Ammon's horn (tissue), 1 donor: ENCODE measurements around the gene ZFAND3.

Experiments
- DNase-seq: peaks from one replicate; pipeline ENCODE4 v3.0.0-alpha.2; 2016; ENCODE audit warnings: low spot score

ZFAND3 gene

GRCh38 chr6:38004908-38005307, 185.4 kb downstream of the ZFAND3 start:
- DNase-seq = no peak

- DNase-seq = no peak
These were observed 192.4 kb downstream of the ZFAND3 start for GRCh38 chr6:38011937-38012336.

- DNase-seq = peak; percentile 66
These were observed 193.0 kb downstream of the ZFAND3 start for GRCh38 chr6:38012573-38012972.

GRCh38 chr6:38015341-38015740, 195.8 kb downstream of the ZFAND3 start:
- DNase-seq = no peak

DNA sequence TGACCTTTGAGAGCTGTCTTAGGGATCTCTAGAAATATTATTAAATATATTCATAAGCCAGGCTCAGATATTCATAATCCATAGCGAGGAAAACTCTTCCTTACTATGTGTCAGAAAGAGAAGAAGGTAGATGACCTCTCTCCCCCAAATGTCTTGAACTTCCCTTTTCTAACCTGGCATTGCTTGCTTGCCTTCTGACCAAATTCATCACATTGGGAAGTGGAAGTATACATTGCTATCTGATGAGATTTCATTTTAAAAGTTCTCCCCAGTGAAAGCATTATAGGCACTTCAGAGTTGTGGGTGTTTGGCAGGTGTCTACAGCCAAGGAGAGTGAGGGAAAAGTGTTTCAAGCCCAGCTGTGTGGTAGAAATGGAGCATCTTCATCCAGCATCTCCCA, 197.3 kb downstream of the ZFAND3 start:
- no peak for DNase-seq

GRCh38 chr6:38018755-38019165, 199.2 kb downstream of the ZFAND3 start:
- no peak for DNase-seq

- no peak for DNase-seq
These were observed 201.1 kb downstream of the ZFAND3 start for GRCh38 chr6:38020593-38020992.

DNA sequence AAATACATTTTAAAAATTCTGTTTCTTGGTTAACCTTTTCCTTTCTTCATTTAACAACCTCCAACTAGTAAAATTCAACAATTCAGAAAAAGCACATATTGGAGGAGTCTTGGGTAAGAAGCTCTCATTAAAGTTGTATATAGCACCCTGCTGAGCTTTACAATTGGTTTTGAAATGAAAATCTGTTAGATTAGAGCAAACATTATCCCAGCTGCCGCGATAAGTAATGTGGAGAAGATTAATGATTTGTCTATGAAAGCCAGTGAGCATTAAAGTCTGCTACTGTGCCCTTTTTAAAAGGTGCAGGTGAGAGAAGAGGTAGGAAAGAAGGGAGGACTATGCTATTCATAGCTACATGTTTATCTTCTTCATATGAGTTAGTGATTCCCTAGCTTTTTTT, 201.5 kb downstream of the ZFAND3 start:
- DNase-seq = no peak

- DNase-seq = no peak
These were observed 202.0 kb downstream of the ZFAND3 start for GRCh38 chr6:38021571-38021970.

DNA sequence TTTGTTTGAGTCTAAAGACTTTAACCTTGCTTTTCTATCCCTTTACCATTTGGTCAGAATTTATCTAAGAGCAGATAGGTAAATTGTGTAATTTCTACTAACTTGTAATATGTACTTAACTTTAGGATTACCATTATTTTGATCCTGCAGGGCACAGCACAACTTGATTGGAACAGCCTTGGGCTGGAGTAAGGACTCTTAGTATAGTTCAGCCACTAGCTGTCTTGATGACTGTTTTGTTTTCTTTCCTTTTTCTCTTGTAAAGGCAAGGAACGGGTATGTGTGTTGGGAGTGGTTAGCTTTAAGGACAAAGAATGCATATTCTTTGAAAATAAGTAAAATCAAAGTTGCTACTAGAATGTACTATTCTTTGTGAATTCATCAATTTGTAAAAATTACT, 203.2 kb downstream of the ZFAND3 start:
- no peak for DNase-seq

DNA sequence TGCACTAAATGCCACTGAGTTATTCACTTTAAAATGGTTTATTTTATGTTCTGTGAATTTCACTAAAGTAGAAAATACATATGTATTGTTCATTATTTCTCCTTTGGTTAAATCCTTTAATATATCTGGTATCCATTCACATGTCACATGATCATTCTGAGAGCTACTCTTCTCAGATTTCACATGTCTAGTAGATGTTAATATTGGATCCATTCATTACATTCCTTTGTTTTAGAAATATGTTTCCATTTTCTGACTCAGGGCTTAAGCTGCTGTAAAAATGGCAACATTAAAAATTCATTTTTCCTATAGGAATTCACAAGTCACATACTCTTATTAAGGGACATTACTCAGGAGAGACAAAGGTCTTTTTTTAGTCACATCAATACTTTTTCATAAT, 205.4 kb downstream of the ZFAND3 start:
- no peak for DNase-seq

DNA sequence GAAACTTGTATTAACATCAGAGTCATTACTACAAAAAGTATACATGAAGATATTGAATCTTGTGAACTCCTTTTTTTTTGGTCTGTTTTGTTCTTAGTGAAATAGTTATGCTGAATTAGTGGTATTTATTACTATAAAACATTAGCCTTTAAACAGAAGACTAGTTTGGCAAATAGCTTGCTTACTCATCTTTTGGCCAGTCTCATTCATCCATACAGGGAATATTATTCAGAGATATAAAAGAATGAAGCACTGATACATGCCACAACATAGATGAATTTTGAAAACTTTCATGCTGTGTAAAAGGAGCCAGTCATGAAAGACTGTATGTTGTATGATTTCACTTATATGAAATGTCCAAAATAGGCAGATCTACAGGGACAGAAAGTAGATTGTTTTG, 205.9 kb downstream of the ZFAND3 start:
- DNase-seq = no peak

- peak; percentile 10 for DNase-seq
These were observed 208.3 kb downstream of the ZFAND3 start for GRCh38 chr6:38027685-38028373.

GRCh38 chr6:38030380-38030779, 210.9 kb downstream of the ZFAND3 start:
- no peak for DNase-seq

DNA sequence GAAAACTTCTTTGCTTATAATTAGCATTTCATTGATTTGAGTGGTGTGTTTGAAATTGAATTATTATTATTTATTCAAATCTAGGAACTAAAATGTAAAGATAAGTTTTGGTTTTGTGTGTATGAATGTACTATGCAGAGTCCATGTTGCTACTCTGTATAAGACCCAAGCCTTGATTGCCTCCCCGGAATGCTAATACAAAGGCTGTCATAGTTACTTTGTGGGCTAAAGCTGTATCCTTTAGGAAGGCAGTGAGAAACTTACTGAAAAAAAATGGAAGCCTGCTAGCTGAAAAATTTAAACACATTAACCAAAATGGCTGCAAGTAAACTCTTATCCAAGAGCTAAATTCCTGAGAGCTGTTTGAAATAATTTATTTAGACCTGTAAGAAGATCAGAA, 213.3 kb downstream of the ZFAND3 start:
- DNase-seq = no peak

DNA sequence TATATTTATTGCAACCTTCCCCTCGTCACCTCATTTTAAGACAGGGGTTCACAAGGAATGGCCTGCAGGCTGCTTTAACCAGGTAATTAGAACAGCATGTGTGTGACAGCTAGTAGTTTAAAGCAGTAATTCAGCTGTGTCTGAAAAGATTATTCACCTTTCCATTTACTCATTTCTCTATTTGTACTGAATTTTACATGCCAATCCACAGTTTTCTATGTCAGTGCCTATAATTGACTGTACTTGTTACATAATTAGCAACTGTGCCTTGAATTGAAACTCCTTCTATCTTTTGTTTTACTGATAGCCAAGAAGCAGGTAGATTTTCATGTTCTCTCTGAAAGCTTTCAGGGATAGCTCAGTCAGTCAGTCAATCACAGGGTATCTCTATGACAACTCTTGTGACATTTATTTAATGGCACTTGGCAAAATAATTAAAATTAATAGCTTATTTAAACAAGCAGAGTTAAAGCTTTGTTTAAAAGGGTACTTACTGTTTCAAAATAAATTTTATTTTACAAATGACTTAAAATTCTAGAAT, 214.0 kb downstream of the ZFAND3 start:
- DNase-seq = no peak

- peak; percentile 62 for DNase-seq
These were observed 214.9 kb downstream of the ZFAND3 start for GRCh38 chr6:38034274-38034914.

DNA sequence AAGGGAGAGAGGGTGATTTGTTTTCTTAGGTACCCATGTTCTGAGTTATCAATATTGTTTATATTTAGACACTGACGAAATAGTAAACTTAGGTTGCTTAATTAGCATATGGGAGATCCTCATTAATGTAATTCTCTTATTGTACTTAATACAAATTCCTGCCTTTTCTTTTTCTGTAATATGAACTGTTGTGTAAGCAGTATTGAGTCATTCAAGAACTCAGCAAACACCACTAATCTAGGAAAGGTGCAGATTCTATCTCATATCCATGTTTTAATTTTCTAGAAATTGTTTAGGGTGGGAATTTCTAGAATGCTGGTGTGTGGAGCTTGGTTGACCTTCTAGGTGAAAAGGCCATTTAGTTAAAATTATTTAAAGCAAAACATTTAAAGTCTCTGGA, 216.0 kb downstream of the ZFAND3 start:
- DNase-seq = no peak

GRCh38 chr6:38039502-38039901, 220.0 kb downstream of the ZFAND3 start:
- DNase-seq = no peak

DNA sequence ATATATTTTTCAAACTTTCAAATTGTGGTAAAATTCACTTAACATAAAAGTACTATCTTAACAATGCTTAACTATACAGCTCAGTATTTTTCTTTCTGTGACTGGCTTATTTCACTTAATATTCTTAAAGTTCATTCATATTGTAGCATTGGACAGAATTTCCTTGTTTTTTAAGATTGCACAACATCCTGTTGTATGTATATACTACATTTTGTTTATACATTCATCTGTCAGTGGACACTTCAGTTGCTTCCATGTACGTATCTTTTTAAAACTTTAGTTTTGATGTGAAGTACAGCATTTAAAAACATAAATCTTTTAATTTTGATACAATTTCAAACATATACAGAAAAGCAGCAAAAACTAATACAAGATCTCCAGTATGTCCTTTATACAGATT, 220.7 kb downstream of the ZFAND3 start:
- DNase-seq = no peak

- DNase-seq = no peak
These were observed 223.8 kb downstream of the ZFAND3 start for GRCh38 chr6:38043259-38043753.

GRCh38 chr6:38045701-38046305, 226.3 kb downstream of the ZFAND3 start:
- no peak for DNase-seq

- DNase-seq = no peak
These were observed 228.0 kb downstream of the ZFAND3 start for GRCh38 chr6:38047562-38047961.
